Lung (tissue), 13 donors: ENCODE measurements around the gene TMEM167A. TPM values are rescaled to one million over a fixed set of nuclear protein-coding genes. Genes with fewer than 3 reads are reported as not detected.

ENCODE experiments used
- ATAC-seq: fragments of 200-7000 bp; cut with Tn5 transposase; one replicate; pipeline ENCODE4 v1.9.1; 2020; ENCODE audit warnings: moderate number of reproducible peaks; ENCODE audit not compliant: insufficient read depth, low FRiP score
- DNase-seq, 3 donors: peaks; one replicate each; pipeline ENCODE4 v3.0.0-alpha.2; 2013 to 2017
- H3K27ac ChIP-seq, 2 donors: one replicate each; pipeline ENCODE4 v1.5.1; 2013; ENCODE audit warnings: mild to moderate bottlenecking in 2 of 2, moderate library complexity in 2 of 2, control low read depth in 1 of 2, inconsistent platforms in 1 of 2, low read depth in 1 of 2, low read length in 1 of 2
- H3K27me3 ChIP-seq, 3 donors: one replicate each; pipeline ENCODE4 v1.5.1; 2013; ENCODE audit warnings: low read length in 2 of 3; ENCODE audit not compliant: control insufficient read depth in 3 of 3, insufficient read depth in 3 of 3
- H3K36me3 ChIP-seq, 4 donors: one replicate each; pipeline ENCODE4 v1.5.1; 2013; ENCODE audit warnings: low read length in 4 of 4, mild to moderate bottlenecking in 1 of 4, moderate library complexity in 1 of 4; ENCODE audit not compliant: control insufficient read depth in 4 of 4, insufficient read depth in 4 of 4
- H3K4me1 ChIP-seq, 5 donors: one replicate each; pipeline ENCODE4 v1.5.1; 2013; ENCODE audit warnings: low read length in 5 of 5, mild to moderate bottlenecking in 2 of 5, moderate library complexity in 1 of 5; ENCODE audit not compliant: control insufficient read depth in 5 of 5, insufficient read depth in 5 of 5
- H3K4me3 ChIP-seq: one replicate; pipeline ENCODE4 v1.5.1; 2013; ENCODE audit warnings: mild to moderate bottlenecking, control low read depth, moderate library complexity
- H3K9ac ChIP-seq, 2 donors: one replicate each; pipeline ENCODE4 v1.5.1; 2013; ENCODE audit warnings: low read length in 2 of 2, control low read depth in 1 of 2; ENCODE audit not compliant: insufficient read depth in 1 of 2
- H3K9me3 ChIP-seq, 4 donors: one replicate each; pipeline ENCODE4 v1.5.1; 2013; ENCODE audit warnings: low read length in 3 of 4, mild to moderate bottlenecking in 1 of 4, moderate library complexity in 1 of 4; ENCODE audit not compliant: control insufficient read depth in 4 of 4, insufficient read depth in 3 of 4
- WGBS, 2 donors: extraction: QIAGEN DNeasy Blood & Tissue Kit; methylation state at CpG; one replicate each; pipeline ENCODE4 v1.1.7; 2013; 5-methylcytosine and 5-hydroxymethylcytosine counted together
- polyA plus RNA-seq, 2 donors: library from polyadenylated mRNA; stranded (reverse); fragments of 200-250 nt; gene quantifications; one replicate each; pipeline ENCODE4 v1.2.1, GENCODE V29; 2013
- small RNA-seq: library from RNA; depleted of rRNA; stranded (forward); fragments of <200 nt; gene quantifications from one replicate; pipeline ENCODE3, GENCODE V24; 2014; ENCODE audit warnings: low replicate concordance
- total RNA-seq, 2 donors: library from RNA; depleted of rRNA in 1 of 2; stranded (reverse); fragments of >200 nt in 1 of 2; gene quantifications; one replicate each; pipeline ENCODE4 v1.2.1, GENCODE V29; 2014 to 2021
- TF ChIP-seq, protein P1 (sequence below): IDR thresholded peaks from 2 replicates; pipeline ENCODE4 v1.5.1; 2012; ENCODE audit warnings: mild to moderate bottlenecking; ENCODE audit errors: control extremely low read depth, extremely low read depth
- donor health status: control.
- donor health status: control.
- donor health status: Bipolar disorder and iron deficiency.
- donor health status: healthy.
- donor health status: DM: yes; HTN: yes; CAD: no.

TMEM167A gene
- total and polyA plus RNA-seq, 4 donors, result 32.2 to 75.7 (median 63.5) TPM

DNA sequence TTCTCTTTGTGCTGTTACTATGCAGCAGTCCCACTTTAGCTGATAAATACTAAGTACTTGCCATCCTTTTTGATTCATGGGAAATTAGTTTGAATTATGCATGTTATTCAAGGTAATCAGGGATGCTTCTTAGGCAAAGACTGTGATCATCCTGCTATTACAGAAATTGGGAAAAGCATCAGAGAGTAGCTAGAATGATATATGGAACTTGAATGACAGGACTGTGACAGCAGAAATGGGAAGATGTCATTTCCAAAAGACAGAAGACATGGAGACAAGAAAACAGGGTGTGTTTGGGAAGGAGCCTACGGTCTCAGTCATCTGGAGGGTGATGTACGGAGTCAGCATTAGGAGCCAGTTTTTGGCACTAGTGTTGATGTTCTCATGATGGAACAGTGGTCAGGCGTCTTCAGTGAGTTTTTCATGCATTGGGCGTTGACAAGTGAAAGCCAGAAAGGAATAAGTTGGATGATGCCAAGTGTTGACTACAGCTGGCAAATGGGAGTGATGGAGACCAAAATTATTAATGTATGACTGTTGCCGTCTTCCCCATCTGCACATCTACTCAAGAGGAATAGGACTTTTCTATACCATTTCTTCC lies 70.4 kb downstream of the TMEM167A start:
- Histone ChIP-seq H3K9ac (no peak overlapping the region), H3K27me3 (no peaks in the 10 kb centered on the region), H3K9me3 (no peaks in the 10 kb centered on the region), H3K4me3 (no peak overlapping the region), H3K27ac (no peak overlapping the region), H3K4me1 (no peaks in the 10 kb centered on the region), H3K36me3 (no peaks in the 10 kb centered on the region)
- TF ChIP-seq, protein P1, sequence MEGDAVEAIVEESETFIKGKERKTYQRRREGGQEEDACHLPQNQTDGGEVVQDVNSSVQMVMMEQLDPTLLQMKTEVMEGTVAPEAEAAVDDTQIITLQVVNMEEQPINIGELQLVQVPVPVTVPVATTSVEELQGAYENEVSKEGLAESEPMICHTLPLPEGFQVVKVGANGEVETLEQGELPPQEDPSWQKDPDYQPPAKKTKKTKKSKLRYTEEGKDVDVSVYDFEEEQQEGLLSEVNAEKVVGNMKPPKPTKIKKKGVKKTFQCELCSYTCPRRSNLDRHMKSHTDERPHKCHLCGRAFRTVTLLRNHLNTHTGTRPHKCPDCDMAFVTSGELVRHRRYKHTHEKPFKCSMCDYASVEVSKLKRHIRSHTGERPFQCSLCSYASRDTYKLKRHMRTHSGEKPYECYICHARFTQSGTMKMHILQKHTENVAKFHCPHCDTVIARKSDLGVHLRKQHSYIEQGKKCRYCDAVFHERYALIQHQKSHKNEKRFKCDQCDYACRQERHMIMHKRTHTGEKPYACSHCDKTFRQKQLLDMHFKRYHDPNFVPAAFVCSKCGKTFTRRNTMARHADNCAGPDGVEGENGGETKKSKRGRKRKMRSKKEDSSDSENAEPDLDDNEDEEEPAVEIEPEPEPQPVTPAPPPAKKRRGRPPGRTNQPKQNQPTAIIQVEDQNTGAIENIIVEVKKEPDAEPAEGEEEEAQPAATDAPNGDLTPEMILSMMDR, result no peak
- WGBS, 2 donors, result 95 to 96% methylated on average over 5 of the region's 5 CpGs
- no peak for ATAC-seq
- no peak for DNase-seq

DNA sequence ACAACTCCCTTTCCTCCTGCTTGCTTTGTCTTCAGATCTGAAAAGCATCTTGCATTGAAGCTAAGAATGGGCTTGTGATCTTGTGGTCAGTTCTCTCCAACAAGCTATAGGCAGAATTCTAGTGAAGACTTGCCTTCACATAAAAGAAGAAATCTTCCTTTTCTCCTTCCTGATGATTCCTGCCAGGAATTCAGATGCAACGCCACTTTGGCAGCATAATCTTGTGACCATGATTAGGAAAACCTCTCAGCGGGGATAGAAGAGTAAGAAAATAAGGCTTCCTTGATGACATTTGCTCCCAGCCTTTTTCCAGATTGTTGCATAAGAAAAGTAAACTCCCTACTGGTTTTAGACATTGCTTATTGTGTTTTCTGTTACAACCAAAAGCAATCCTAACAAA lies 73.4 kb downstream of the TMEM167A start:
- no peak overlapping the region for H3K4me3 ChIP-seq
- TF ChIP-seq, protein P1, result no peak
- no peaks in the 10 kb centered on the region for H3K27me3 ChIP-seq
- no peaks in the 10 kb centered on the region for H3K9me3 ChIP-seq
- DNase-seq (no peak), ATAC-seq (no peak)
- WGBS, 2 donors, result 83 to 85% methylated on average over 2 of the region's 2 CpGs
- no peak overlapping the region for H3K9ac ChIP-seq
- no peaks in the 10 kb centered on the region for H3K4me1 ChIP-seq
- H3K27ac ChIP-seq, result no peak overlapping the region
- no peaks in the 10 kb centered on the region for H3K36me3 ChIP-seq

Small RNA genes within 50 kb of the gene (small RNA-seq; reads per million reads assigned to genes)
- gene SCARNA18, result 5.5 reads per million, percentile 95 among the genes with 10 or more reads in this experiment

Other genes with a start within 250 kb of the TMEM167A start
- 1 to 10 TPM; 6.8 to 9.9 TPM for gene XRCC4, start 153 bp upstream of the TMEM167A start, total RNA-seq
- 10 to 100 TPM in 1 of 2 donors, 1 to 10 TPM in 1; 3.8 to 10.7 TPM for gene XRCC4, start 153 bp upstream of the TMEM167A start, polyA plus RNA-seq